Natural killer cell (primary cell): ENCODE measurements around the gene CD200. TPM values are rescaled to one million over a fixed set of nuclear protein-coding genes. Genes with fewer than 3 reads are reported as not detected.

Experiments
- ATAC-seq, 3 donors: fragments of 150-1000 bp in 2 of 3; fragments of 200-7000 bp in 1 of 3; cut with Tn5 transposase; 1 replicate in 1 of 3; 2 replicates in 2 of 3; pipeline ENCODE4 v1.10.0; 2021; ENCODE audit warnings: mild to moderate bottlenecking in 2 of 3, moderate library complexity in 2 of 3
- DNase-seq, 2 donors: peaks; one replicate each; pipeline versions ENCODE4 v3.0.0 to v3.0.0-alpha.2; 2013 to 2021; ENCODE audit warnings: mixed read lengths in 1 of 2
- H3K27ac ChIP-seq: one replicate; pipeline ENCODE4 v1.5.1; 2013; ENCODE audit warnings: mild to moderate bottlenecking, low read length
- H3K27me3 ChIP-seq: one replicate; pipeline ENCODE4 v1.6.1; 2013; ENCODE audit warnings: low read length; ENCODE audit not compliant: control insufficient read depth, insufficient read depth
- H3K36me3 ChIP-seq: one replicate; pipeline ENCODE4 v1.6.1; 2013; ENCODE audit warnings: low read length; ENCODE audit not compliant: control insufficient read depth, insufficient read depth
- H3K4me1 ChIP-seq: one replicate; pipeline ENCODE4 v1.6.1; 2013; ENCODE audit warnings: low read length; ENCODE audit not compliant: control insufficient read depth, insufficient read depth
- H3K4me3 ChIP-seq: one replicate; pipeline ENCODE4 v1.5.1; 2013; ENCODE audit warnings: low read length
- H3K9me3 ChIP-seq: one replicate; pipeline ENCODE4 v1.6.1; 2013; ENCODE audit warnings: low read length; ENCODE audit not compliant: control insufficient read depth, insufficient read depth
- H3K27ac Mint-ChIP-seq, 2 donors: one replicate each; pipeline ENCODE4 v1.8.0; 2022; ENCODE audit warnings: mild to moderate bottlenecking in 2 of 2, mixed read lengths in 2 of 2, moderate library complexity in 1 of 2
- H3K27me3 Mint-ChIP-seq, 2 donors: one replicate each; pipeline ENCODE4 v1.8.0; 2022; ENCODE audit warnings: low read depth in 2 of 2, mixed read lengths in 2 of 2
- H3K36me3 Mint-ChIP-seq: one replicate; pipeline ENCODE4 v1.8.0; 2022; ENCODE audit warnings: mixed read lengths
- H3K4me1 Mint-ChIP-seq, 2 donors: one replicate each; pipeline ENCODE4 v1.8.0; 2022; ENCODE audit warnings: mixed read lengths in 2 of 2
- H3K4me3 Mint-ChIP-seq: one replicate; pipeline ENCODE4 v1.8.0; 2022; ENCODE audit warnings: mild to moderate bottlenecking, moderate library complexity, mixed read lengths
- H3K9me3 Mint-ChIP-seq, 2 donors: one replicate each; pipeline ENCODE4 v1.8.0; 2022; ENCODE audit warnings: mixed read lengths in 2 of 2
- WGBS: methylation state at CpG from one replicate; pipeline ENCODE4 v1.1.7; 2013; ENCODE audit warnings: missing lambda C conversion rate; ENCODE audit not compliant: insufficient coverage; 5-methylcytosine and 5-hydroxymethylcytosine counted together
- intact Hi-C: fragments of 100-400 bp; cut with micrococcal nuclease; formaldehyde crosslinking; loops from one replicate; pipeline ENCODE4 v1.14.2; 2022
- total RNA-seq, 4 donors: library from RNA; stranded (reverse); fragments of 120-200 nt in 1 of 4; gene quantifications; one replicate each; pipeline versions ENCODE4 v1.2.3 to v1.2.4, GENCODE V29; 2013 to 2022
- TF ChIP-seq, protein P1 (sequence below): fragments of 200-600 bp; IDR thresholded peaks from one replicate; pipeline ENCODE4 v1.8.0; 2022; ENCODE audit warnings: antibody characterized with exemption

CD200 gene
- total RNA-seq, 3 donors from 2014 or later (not counting 1 experiment from before 2014, with no cell fraction given) = 0.35 TPM; not detected in 2

DNA sequence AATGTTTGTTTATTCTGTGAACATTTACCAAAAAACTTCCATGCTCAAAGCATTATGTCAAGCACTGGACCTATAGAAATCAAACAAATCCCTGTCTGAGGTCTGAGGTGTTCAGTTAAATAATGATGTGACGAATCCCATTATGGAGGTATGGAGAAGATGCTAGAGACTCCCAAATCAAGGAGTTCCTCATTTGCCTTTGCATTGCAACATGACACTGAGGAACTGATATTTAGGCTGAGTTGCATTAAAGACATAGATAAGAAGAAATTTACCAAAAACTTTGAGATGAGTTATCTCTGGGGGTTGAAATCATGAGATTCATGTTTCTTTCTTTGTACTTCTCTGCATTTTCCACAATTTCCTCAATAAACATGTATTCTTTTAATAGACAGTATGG lies 16.0 kb downstream of the CD200 start:
- no peaks in the 10 kb centered on the region for H3K27me3 ChIP-seq
- intact Hi-C loops = no loop called here
- H3K27me3 Mint-ChIP-seq = no peaks in the 10 kb centered on the region
- 95% methylated on average over 1 of the region's 1 CpG for WGBS
- no peaks in the 10 kb centered on the region for H3K9me3 ChIP-seq
- no peaks in the 10 kb centered on the region for H3K4me1 Mint-ChIP-seq
- no peak for DNase-seq
- H3K4me1 ChIP-seq = no peaks in the 10 kb centered on the region
- H3K36me3 ChIP-seq = no peaks in the 10 kb centered on the region
- H3K4me3 Mint-ChIP-seq = no peak overlapping the region
- H3K27ac ChIP-seq = no peak overlapping the region
- no peaks in the 10 kb centered on the region for H3K9me3 Mint-ChIP-seq
- TF ChIP-seq, protein P1, sequence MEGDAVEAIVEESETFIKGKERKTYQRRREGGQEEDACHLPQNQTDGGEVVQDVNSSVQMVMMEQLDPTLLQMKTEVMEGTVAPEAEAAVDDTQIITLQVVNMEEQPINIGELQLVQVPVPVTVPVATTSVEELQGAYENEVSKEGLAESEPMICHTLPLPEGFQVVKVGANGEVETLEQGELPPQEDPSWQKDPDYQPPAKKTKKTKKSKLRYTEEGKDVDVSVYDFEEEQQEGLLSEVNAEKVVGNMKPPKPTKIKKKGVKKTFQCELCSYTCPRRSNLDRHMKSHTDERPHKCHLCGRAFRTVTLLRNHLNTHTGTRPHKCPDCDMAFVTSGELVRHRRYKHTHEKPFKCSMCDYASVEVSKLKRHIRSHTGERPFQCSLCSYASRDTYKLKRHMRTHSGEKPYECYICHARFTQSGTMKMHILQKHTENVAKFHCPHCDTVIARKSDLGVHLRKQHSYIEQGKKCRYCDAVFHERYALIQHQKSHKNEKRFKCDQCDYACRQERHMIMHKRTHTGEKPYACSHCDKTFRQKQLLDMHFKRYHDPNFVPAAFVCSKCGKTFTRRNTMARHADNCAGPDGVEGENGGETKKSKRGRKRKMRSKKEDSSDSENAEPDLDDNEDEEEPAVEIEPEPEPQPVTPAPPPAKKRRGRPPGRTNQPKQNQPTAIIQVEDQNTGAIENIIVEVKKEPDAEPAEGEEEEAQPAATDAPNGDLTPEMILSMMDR = no peak
- no peaks in the 10 kb centered on the region for H3K36me3 Mint-ChIP-seq
- ATAC-seq = no peak
- no peak overlapping the region for H3K27ac Mint-ChIP-seq
- H3K4me3 ChIP-seq = no peak overlapping the region

DNA sequence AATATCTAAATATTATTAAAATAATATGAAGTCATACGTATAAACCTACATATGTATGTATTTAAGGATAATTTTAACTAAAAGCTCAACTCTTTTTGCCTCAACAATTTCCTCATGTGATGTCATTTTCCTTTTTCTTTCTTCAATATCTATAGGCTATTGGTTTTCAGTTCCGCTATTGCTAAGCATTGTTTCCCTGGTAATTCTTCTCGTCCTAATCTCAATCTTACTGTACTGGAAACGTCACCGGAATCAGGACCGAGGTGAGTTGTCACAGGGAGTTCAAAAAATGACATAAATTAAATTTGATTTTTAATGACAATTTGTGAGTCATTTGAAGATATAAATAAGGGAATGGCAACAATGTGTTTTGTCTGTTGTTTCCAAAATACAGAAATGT lies 16.6 kb downstream of the CD200 start:
- no peak overlapping the region for H3K4me3 ChIP-seq
- H3K9me3 ChIP-seq = no peaks in the 10 kb centered on the region
- Mint-ChIP-seq H3K27ac (no peak overlapping the region), H3K36me3 (no peaks in the 10 kb centered on the region), H3K27me3 (no peaks in the 10 kb centered on the region), H3K4me1 (no peaks in the 10 kb centered on the region), H3K9me3 (no peaks in the 10 kb centered on the region), H3K4me3 (no peak overlapping the region)
- H3K36me3 ChIP-seq = no peaks in the 10 kb centered on the region
- 87% methylated on average over 5 of the region's 6 CpGs for whole genome bisulfite sequencing
- H3K27ac ChIP-seq = no peak overlapping the region
- TF ChIP-seq, protein P1 = no peak
- H3K4me1 ChIP-seq = no peaks in the 10 kb centered on the region
- DNase-seq = no peak
- intact Hi-C loops = no loop called here
- ATAC-seq = no peak
- H3K27me3 ChIP-seq = no peaks in the 10 kb centered on the region

DNA sequence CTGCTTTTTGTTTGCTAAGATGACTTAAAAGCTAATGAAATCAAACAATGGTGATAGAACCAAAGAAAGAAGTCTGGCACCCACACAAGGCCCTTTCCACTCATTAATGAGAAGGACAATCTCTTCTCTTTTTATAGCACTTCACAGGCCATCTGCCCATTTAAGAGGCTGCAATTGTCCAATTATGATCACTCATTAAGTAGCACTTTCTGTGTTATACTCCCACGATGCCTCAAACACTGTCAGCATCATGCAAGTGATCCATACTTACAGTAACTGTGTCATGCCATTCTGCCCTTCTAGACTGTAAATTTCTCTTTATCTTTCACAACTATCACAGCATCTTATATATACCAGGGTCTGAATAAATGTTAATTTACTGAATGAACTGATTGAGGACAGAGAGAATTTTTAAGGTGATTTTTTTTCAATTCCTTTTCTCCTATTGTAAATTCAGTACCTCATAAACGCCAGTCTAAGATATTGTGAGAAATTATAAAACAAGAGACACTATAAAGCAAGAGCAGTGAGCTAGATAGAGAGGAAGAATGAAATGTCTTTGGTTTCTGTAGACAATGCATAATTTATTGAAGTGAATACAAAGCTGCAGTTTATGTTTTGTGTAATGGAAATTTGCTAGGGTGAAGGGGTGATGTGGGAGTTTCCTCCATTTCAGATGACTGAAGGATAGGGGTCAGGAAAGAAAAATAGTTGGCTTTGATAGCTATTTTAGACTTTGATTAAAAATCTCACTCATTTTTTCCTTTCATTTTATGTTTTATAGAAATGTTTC lies 17.3 kb downstream of the CD200 start:
- TF ChIP-seq, protein P1 = no peak
- Mint-ChIP-seq H3K36me3 (no peaks in the 10 kb centered on the region), H3K27me3 (no peaks in the 10 kb centered on the region), H3K27ac (no peak overlapping the region), H3K9me3 (no peaks in the 10 kb centered on the region), H3K4me1 (no peaks in the 10 kb centered on the region), H3K4me3 (no peak overlapping the region)
- ATAC-seq = no peak
- DNase-seq = no peak
- intact Hi-C loops = no loop called here
- Histone ChIP-seq H3K4me1 (no peaks in the 10 kb centered on the region), H3K36me3 (no peaks in the 10 kb centered on the region), H3K27ac (no peak overlapping the region), H3K27me3 (no peaks in the 10 kb centered on the region), H3K4me3 (no peak overlapping the region), H3K9me3 (no peaks in the 10 kb centered on the region)
- 88% methylated on average over 1 of the region's 2 CpGs for WGBS

DNA sequence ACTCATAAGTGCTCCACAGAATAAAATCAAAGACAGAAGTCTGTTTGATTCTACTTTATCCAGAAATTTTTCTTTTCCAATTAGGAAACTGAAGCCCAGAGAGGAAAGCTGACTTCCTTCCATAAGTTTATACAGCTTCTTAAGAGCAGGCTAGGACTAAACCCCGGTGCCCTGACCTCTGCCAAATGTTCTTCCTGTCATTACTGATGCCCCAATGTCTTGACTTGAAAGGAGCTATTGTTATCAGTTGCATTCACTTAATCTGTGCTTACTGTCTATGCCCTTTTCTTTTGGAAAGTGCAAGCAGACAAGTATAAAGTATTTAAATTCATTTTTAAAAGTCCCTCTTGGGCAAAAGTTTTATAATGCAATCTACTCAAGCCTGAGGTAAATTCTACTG lies 18.1 kb downstream of the CD200 start:
- H3K9me3 ChIP-seq = no peaks in the 10 kb centered on the region
- no peaks in the 10 kb centered on the region for H3K27me3 ChIP-seq
- no peak for DNase-seq
- no peak overlapping the region for H3K4me3 ChIP-seq
- intact Hi-C loops = no loop called here
- no peaks in the 10 kb centered on the region for H3K4me1 Mint-ChIP-seq
- ATAC-seq = no peak
- no peaks in the 10 kb centered on the region for H3K36me3 ChIP-seq
- H3K27ac ChIP-seq = no peak overlapping the region
- TF ChIP-seq, protein P1 = no peak
- no peaks in the 10 kb centered on the region for H3K4me1 ChIP-seq
- H3K27ac Mint-ChIP-seq = no peak overlapping the region
- H3K27me3 Mint-ChIP-seq = no peaks in the 10 kb centered on the region
- H3K9me3 Mint-ChIP-seq = no peaks in the 10 kb centered on the region
- no peaks in the 10 kb centered on the region for H3K36me3 Mint-ChIP-seq
- 81% methylated on average over 1 of the region's 1 CpG for WGBS
- H3K4me3 Mint-ChIP-seq = no peak overlapping the region
